Endometrium (tissue), 2 donors: ENCODE results near the gene ROBO1.
"Not testable (repeated sequence)": the region's sequence is repeated elsewhere in the genome, so short reads cannot be mapped to it uniquely, and the experiment has no call there.

Source experiments
- FAIRE-seq: peaks from 2 replicates; lab custom pipeline; 2012; peaks lifted over from hg19 to GRCh38; lab: Jason Lieb, UNC
- donor health status: control.
- donor health status: control.

Gene ROBO1

DNA sequence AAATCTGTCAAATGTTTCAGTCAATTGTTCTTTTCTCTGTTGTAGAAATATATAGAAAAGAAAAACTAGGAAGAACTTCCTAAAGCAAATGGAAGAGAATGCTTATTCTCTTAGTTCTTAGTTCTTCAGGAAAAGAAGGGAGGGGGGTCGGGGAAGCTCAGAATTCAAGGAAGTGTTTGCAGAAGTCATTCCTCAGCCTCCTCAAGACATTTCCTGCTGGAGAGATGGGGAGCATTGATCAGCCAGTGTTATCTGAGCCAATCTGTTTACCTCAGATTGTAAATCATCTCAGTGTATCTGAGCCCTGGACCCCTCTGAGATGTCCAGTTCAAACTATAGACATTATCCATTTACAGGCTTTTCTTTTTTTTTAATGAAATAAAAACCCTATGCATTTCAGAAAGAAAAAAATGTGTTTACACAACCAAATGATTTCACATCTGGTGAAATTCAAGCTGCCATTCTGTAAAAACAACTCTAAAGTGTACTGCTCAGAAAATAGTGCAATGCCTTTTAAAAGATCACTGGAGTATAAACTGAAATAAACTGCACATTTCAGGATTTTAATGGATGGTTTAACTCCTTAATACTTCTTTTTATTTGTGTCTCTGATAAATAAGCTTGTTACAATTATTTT, 460.7 kb downstream of the ROBO1 start:
- FAIRE-seq = no peak

DNA sequence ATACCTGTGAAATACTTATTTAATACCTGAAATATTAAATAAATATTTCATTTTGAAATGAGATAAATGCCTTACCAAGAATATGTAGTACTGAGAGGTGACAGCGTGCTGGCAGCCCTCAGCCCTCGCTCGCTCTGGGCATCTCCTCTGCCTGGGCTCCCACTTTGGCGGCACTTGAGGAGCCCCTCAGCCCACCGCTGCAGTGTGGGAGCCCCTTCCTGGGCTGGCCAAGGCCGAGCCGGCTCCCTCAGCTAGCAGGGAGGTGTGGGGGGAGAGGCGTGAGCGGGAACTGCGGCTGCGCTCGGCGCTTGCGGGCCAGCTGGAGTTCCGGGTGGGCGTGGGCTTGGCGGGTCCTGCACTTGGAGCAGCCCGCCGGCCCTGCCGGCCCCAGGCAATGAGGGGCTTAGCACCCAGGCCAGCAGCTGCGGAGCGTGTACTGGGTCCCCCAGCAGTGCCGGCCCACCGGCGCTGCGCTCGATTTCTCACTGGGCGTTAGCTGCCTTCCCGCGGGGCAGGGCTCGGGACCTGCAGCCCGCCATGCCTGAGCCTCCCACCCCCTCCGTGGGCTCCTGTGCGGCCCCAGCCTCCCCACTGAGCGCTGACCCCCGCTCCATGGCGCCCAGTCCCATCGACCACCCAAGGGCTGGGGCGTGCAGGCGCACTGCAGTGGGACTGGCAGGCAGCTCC, 467.7 kb downstream of the ROBO1 start:
- FAIRE-seq = not testable (repeated sequence)

DNA sequence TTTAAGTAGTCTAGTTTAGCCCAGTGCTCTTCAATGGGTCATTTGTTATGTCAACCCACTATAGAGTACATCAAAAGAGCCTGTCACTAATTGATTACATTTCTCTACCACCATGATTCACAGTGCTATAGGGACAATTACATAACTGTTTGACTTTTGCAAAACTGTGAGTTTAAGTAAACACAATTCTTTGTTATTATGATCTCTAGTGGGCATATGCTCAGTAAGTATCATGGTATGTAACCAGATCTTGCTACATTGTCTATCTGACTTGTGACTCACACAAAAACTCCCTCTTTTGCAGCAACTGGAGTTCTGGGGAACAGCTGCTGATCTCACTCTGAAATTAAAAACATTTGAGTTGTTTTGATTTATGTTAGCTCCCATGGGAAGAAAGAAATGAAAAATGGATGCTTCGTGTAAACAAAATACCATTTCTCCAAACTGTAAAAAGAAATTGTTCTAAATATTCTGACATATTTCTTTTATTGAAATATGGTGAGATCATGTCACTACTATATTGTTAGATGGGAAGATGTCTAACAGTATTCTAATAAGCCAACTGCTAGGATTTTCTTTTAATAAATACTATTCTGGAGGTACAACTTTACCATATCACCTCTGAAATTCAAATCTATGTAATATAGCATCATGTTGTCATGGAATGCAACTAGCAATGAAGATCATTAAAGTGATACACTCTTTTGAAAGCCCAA, 470.4 kb downstream of the ROBO1 start:
- FAIRE-seq = no peak

DNA sequence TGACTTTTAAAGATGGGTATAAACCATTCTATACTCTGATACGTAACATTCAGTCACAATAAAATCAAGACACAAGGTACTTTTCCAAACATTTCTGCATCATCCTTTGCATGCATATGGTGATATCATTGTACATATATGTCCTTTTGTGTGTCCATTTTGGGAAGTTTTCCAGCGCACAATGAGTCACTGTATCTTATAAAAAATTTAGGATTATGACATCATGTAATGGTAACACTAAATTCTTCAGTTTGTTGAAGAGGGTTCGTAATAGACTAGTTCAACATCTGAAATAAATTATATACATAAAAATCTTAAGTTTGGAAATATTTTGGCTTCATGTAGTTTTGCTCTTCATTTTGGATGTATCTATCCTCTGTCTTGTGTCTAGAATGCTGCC, 480.9 kb downstream of the ROBO1 start:
- FAIRE-seq = no peak

DNA sequence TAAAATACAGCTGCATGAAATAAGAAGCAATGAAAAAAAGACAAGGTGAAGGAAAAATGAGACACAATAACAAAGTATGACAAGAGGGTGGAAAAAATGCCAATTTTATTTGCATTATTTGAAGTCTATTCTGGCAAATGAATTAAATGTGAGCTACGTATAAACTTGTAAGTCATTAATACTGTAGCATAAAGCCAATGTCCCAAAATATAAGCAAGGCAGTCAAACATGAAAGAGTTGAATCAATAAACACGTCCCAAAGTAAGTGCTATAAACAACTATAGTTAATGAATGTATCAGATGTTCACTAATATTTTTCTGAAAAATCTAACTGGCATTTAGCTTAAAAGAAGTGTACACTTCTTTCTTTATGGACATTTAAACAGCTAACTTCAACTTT, 481.9 kb downstream of the ROBO1 start:
- FAIRE-seq = no peak

DNA sequence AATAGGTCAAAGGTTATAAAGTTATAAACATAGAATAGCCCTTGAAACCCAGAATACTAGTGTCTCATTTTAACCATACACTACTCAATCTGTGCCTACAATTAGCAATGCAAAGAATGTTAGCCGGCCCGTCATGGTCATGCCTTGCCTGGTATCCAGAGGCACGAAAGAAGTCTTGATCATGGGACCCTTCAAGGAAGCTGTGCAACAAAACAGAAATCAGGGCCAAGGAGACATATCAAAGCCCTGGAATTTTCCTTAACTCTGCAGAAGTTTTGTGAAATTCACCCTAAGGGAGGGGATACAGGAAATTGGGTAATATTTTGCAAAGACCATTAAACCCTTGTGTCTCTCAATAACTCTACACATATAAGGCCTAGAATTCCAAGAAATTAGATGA, 482.4 kb downstream of the ROBO1 start:
- FAIRE-seq = no peak

DNA sequence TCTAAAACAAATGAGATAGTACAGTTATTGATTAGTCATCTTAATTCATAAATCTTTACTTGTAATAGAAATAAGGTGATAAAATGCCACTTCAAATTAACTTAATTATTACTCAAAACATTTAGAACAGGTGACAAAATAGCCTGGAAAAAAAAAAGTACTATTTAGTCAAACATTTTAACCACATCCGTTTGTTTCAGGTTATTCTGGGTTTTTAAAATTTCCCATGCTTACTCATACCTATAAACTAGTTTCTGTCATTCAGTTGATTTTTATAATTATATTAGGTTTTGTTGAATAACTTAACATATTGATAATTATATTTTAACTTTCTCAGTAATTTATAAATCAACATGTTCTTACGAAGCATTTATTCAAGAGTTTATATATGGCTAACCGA, 483.0 kb downstream of the ROBO1 start:
- FAIRE-seq = no peak

DNA sequence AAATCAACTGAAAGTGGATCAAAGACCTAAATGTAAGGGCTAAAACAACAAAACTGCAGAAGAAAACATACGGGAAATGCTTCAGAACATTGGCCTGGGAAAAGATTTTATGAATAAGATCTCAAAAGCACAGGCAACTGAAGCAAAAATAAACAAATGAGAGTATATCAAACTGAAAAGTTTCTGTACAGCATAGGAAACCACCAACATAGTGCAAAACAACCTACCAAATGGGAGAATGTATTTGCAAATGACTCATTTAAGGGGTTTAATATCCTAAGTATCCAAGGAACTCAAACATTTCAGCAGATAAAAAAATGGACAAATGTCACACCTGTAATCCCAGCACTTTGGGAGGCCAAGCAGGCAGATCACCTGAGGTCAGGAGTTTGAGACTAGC, 489.1 kb downstream of the ROBO1 start:
- FAIRE-seq = no peak

DNA sequence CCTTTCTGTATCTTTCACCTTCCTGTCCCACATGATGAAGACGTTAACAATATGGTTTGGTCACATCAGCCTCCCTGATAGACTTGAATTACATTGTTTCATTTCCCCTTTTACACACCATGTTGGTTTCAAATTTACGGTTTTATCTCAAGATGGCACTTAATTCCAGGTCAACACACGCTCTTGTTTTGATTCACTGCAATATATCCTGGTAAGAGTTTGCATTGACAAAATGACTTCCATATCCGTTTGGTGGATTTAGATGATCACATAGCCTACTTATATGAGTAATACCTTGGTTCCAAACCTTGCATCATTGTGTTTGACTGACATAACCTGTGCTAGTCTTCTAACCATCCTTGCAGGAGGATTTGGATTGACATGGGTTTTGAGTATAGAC, 499.4 kb downstream of the ROBO1 start:
- FAIRE-seq = no peak

DNA sequence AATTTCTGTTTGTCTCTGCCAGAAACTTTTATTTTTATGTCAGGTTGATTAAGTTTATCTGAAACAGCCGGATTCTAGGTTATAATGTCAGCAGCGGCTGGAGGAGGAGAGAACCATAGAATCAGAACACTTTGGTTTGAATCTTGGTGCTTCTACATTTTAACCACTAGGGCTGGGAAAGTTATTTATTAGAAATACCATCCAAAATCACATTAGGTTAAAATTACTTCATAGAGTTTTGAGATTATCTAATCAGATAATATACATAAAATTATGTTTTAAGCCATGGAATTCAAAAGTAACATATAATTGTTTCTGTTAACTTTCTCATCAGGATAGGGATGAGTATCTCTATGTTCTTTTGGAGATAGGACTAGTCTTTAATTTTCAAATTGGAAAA, 502.9 kb downstream of the ROBO1 start:
- FAIRE-seq = no peak

DNA sequence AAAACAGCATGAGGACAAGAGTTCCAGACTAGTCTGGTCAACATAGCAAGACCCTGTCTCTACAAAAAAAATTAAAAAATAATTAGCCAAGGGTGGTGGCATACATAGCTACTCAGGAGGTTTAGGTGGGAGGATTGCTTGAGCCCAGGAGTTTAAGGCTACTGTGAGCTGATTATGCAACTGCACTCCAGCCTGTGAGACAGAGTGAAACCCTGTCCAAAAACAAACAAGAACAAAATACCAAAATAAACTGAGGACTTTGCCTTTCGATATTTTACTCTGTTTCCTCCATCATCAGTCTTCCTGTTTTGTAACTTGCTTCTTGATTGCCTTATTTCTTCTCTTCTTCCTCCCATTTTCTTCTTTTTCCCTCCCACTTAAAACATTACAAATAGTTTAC, 504.4 kb downstream of the ROBO1 start:
- no peak for FAIRE-seq

DNA sequence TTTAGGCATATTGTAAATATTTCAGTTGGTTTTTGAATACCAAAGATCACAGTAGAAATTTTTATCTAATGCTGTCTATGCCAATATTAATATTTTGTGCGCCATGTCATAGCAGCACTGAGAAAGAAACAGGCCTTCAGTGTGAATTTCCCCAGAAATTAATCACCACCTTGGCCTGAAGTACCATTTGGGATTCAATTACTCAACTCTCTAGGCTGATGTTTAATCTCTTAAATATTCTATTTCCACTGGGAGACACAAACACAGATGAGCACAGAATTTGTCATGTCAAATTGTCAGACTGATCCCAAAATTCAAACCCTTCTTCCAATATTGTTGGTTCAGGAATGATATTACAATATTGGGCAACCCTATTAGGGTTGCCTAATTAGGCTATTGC, 509.3 kb downstream of the ROBO1 start:
- FAIRE-seq = no peak

DNA sequence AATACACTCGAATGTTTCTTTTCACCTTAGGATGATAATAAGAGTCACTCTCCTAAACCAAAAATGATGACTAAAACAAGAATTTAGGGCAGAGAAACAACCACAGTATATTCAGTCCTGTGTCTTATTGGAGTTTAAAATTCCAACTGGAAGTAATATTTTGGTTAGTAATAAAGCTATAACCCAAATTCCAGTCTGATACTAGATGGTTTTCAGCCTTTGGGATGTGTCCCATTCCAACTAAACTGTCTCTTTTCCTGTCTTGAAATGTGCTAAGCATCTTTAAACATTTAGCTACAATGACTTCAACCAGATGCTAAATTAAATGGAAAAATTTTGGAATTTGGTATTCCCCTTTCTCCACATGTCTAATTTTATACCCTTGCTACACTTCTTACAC, 510.0 kb downstream of the ROBO1 start:
- no peak for FAIRE-seq

DNA sequence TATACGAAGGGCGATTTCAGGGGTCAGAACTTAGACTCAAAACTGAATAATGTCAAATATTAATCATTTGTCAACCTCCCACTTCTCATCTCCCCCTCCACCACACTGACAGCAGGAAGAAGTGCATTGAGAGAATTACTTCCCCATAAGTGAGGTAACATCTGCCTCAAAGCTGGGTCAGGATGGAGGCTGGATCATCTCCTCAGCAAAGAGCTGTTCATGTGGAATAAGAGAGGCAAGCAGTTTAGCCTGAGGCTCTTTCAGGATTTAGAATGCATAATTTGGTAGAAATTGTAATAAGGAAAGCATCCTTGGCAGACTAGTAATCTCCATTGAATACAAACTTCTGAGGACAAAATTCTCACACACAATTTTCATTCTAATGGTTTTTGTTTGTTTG, 512.1 kb downstream of the ROBO1 start:
- no peak for FAIRE-seq

DNA sequence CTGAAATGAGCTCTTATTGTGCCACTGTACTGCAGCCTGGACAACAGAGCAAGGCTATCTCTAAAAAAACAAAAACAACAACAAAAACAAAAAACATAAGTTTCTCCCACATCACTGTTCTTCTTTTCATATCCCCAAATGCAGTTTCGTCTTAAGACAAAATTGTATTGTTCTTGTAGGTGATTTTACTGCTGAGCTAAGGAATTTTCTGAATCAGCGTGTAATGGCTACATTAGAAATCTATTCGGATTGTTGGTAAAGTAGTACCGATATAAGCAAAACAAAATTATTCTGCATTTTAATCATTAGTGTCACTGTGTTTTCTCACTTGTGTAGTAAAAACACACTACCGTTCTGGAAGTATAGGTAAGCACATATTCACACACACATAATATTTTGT, 512.5 kb downstream of the ROBO1 start:
- FAIRE-seq = no peak

DNA sequence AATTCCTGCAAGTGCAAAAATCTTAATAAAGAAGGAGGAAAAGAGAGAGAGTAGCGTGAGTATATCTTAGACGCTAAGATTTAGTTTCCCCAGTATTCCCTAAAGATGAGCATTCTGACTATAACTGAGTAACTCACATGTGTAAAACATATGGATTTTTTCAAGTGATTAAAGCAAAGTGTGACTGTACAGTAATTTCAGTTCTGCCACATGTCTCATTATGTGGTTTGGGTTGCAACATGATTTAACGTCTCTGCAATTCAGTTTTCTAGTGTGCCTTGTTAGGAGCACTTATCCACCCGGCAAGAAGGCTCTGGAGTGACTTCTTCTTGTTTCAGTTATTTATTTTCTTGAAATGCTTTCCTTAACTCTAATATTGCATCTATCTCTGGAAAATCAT, 514.1 kb downstream of the ROBO1 start:
- no peak for FAIRE-seq

DNA sequence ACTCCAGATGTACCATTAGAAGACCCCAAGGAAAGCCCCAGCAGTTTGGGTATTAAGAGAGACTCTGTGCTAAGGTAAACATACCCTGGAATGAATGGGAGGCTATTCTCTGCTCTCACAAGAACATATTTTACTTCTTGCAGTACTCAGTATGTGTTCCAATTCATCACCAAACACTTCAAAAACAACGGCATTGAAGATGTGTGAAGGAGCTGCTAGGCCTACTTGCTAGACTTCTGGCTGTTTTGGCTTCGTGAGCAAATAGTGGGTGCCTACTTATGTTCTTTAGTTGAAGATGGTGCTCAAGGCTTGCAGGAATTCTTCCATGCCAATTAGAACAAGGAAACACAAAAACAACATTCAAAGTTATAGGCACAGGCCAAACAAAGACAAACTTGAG, 514.5 kb downstream of the ROBO1 start:
- no peak for FAIRE-seq

DNA sequence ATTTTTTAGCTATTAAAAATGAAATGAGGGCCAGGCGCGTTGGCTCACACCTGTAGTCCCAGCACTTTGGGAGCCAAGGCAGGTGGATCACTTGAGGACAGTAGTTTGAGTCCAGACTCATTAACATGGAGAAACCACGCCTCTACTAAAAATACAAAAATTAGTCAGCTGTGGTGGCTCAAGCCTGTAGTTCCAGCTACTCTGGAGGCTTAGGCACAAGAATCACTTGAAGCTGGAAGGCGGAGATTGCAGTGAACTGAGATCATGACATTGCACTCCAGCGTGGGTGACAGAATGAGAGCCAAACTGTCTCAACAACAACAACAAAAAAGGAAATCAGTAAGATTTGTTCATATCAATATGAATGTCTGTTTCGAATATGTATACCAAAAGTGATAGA, 517.1 kb downstream of the ROBO1 start:
- no peak for FAIRE-seq

DNA sequence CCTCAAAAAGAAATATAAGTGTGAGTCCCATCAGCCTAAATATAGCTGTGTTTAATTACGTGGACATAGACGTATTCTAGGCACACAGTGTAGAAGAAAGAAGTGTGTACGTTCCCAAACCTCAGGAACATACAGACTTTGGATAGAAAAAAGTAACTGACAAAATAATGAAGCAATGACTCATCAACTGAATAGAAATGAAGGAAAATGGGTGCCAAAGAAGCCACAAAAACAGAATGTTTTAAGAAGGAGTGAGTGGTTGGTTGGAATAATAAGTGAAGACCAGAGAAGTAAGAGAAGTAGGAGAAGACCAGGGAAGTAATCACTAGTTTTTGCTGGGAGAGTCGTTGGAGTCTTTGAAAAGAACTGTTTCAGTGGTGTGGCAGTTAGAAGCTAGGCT, 518.1 kb downstream of the ROBO1 start:
- FAIRE-seq = no peak

DNA sequence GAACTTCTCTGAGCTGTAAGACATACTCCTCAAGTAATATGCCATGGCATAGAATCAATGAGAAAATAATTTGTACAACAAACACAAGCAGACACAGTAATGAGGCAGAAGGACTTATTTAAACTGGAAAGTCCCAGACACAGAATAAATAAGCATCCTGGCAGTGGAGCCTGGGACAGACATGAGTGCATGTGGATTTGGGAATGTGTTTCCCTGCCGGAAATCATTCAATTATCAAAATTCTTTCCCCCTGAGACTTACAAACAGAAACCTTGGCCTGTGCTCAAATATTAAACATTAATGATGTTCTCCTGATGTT, 520.1 kb downstream of the ROBO1 start:
- FAIRE-seq = no peak

DNA sequence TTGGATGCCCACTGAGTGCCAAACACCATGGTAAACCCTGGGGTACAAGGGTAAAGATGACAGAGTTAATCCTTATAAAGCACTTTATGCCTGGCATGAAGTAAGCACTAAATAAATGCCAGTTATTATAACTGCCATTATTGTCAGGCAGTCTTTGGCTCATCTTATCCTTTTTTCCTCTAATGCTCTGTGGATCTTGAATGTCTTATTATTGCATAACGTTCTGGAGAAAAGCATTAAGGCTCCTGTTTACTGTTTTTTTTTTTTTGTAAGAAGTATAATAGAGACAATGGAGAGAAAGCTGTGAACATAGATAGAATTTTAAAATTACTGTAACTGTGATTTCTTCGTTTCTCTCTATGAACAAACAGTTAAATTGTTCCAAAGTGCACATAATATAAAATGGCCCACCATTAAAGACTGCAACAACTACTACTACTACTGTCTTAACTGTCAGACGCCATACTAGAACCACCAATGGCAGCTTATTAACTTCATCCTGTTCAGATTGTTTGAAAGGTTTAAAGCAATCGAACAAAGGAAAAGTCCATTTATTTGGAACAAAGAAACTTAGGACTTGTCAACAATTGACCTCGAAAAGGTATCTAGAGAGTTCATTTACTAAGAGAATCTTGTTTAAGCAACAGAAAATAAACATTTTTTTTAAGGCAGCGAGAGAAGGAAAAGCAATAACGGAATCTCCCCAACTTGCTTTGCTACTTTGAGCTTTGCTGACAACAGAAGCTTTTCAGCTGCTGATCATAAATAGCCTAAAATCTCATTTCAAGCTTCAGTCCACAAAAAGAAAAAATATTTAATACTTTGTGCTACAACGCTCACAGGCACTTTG, 520.7 kb downstream of the ROBO1 start:
- no peak for FAIRE-seq

DNA sequence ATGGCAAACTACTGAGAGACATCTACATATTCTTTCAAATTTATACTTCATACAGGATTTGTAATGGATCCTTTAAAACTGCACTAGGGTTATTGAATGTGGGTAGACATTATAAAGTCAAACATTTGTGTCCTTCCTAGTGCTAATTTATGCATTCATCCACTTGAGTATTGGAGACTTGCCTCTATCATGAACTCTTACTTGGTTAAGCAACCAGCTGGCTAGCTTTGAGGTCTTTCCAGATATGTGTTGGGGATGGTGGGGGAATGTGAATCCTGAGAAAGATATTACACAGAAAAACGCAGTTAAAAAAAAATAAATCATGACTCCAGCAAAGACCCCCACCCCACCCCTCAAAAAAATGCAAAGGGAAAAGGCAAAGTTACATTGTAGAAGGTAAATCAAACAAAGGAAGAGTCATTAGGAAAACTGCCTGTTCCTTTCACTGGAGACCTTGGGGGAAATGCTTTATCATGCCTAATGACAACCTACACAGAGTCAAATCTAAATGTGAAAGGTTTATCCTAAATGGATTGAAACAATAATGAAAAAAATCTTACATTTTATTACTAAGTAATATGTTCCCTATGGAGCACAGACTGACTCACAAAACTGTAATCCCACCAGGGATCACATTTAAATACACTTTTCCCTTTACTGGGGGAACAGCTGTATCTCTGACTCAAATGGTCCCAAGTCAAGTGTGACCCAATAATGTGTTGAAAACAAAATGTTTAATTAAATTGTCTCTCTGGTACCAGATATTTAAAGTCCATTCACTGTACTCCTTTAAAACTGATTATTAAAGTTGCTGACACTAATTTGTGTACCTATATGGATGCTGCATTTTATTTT, 522.3 kb downstream of the ROBO1 start:
- no peak for FAIRE-seq
